IMR-90 (cell line): ENCODE results near the gene PEX11A. TPM values are rescaled to one million over a fixed set of nuclear protein-coding genes. Genes with fewer than 3 reads are reported as not detected.

Experiments
- ATAC-seq: fragments of 200-7000 bp; cut with Tn5 transposase; 2 replicates; pipeline ENCODE4 v1.9.1; 2020; ENCODE audit warnings: low read depth, mild to moderate bottlenecking, moderate library complexity
- BruUV-seq: library from RNA; stranded (reverse); fragments of 400-500 nt; replicated peaks from 2 replicates; lab custom pipeline; 2021; lab: Mats Ljungman, UMichigan
- CTCF ChIA-PET: fragments of 300-600 bp; formaldehyde crosslinking; extraction: SDS; loops from one replicate; lab custom pipeline; 2021; ENCODE audit warnings: antibody characterized with exemption; lab: Yijun Ruan, JAX
- POLR2A ChIA-PET: fragments of 300-600 bp; sonication (Branson Sonifier 250); formaldehyde crosslinking; loops from one replicate; lab custom pipeline; 2022; ENCODE audit warnings: antibody characterized with exemption; ENCODE audit not compliant: unreplicated experiment; lab: Charles Lee
- DNase-seq: peaks from one replicate; pipeline ENCODE4 v3.0.0; 2013
- H2AFZ ChIP-seq: replicated peaks from 2 replicates; pipeline ENCODE3; 2013; ENCODE audit warnings: low read length, mild to moderate bottlenecking; ENCODE audit not compliant: poor library complexity
- H2AK5ac ChIP-seq: 2 replicates; pipeline ENCODE4 v1.6.1; 2013; ENCODE audit warnings: low read depth, low read length, inconsistent platforms
- H2AK9ac ChIP-seq: replicated peaks from 2 replicates; pipeline ENCODE3; 2013; ENCODE audit warnings: mild to moderate bottlenecking, low read depth, low read length, moderate library complexity; ENCODE audit not compliant: poor library complexity
- H2BK120ac ChIP-seq: 2 replicates; pipeline ENCODE4 v1.6.1; 2013; ENCODE audit warnings: low read depth, low read length, inconsistent platforms
- H2BK15ac ChIP-seq: 3 replicates; pipeline ENCODE4 v1.6.1; 2013; ENCODE audit warnings: low read depth, low read length, inconsistent platforms
- H2BK20ac ChIP-seq: 2 replicates; pipeline ENCODE4 v1.6.1; 2013; ENCODE audit warnings: low read depth, mild to moderate bottlenecking, inconsistent platforms, low read length, moderate library complexity
- H2BK5ac ChIP-seq: 2 replicates; pipeline ENCODE4 v1.6.1; 2013; ENCODE audit warnings: mild to moderate bottlenecking, low read depth, low read length, inconsistent platforms; ENCODE audit not compliant: poor library complexity, severe bottlenecking
- H3K14ac ChIP-seq: replicated peaks from 2 replicates; pipeline ENCODE4 v1.6.1; 2013; ENCODE audit warnings: low read depth, low read length, inconsistent platforms
- H3K18ac ChIP-seq: 2 replicates; pipeline ENCODE4 v1.6.1; 2013; ENCODE audit warnings: low read depth, low read length, control low read depth
- H3K23ac ChIP-seq: 2 replicates; pipeline ENCODE4 v1.6.1; 2013; ENCODE audit warnings: low read depth, low read length, inconsistent platforms
- H3K27ac ChIP-seq: 2 replicates; pipeline ENCODE4 v1.5.1; 2013; ENCODE audit warnings: mild to moderate bottlenecking, control low read depth, low read length; ENCODE audit not compliant: insufficient read depth
- H3K27me3 ChIP-seq: 2 replicates; pipeline ENCODE4 v1.6.1; 2013; ENCODE audit warnings: low read length; ENCODE audit not compliant: control insufficient read depth, insufficient read depth
- H3K36me3 ChIP-seq: 2 replicates; pipeline ENCODE4 v1.6.1; 2013; ENCODE audit warnings: low read length, mixed read lengths; ENCODE audit not compliant: control insufficient read depth, insufficient read depth
- H3K4ac ChIP-seq: 2 replicates; pipeline ENCODE4 v1.6.1; 2013; ENCODE audit warnings: low read depth, low read length, inconsistent platforms
- H3K4me1 ChIP-seq: 2 replicates; pipeline ENCODE4 v1.6.1; 2013; ENCODE audit warnings: low read length, mixed read lengths; ENCODE audit not compliant: control insufficient read depth, insufficient read depth
- H3K4me2 ChIP-seq: 2 replicates; pipeline ENCODE4 v1.6.1; 2013; ENCODE audit warnings: low read depth, mild to moderate bottlenecking, control low read depth, low read length, moderate library complexity
- H3K4me3 ChIP-seq: 2 replicates; pipeline ENCODE4 v1.5.1; 2013; ENCODE audit warnings: low read depth, mild to moderate bottlenecking, control low read depth, low read length, moderate library complexity; ENCODE audit not compliant: insufficient read depth
- H3K56ac ChIP-seq: 2 replicates; pipeline ENCODE4 v1.6.1; 2013; ENCODE audit warnings: low read length, inconsistent platforms; ENCODE audit not compliant: insufficient read depth; ENCODE audit errors: extremely low read depth
- H3K79me1 ChIP-seq, 2 experiments: 2 replicates each; pipeline ENCODE4 v1.6.1; 2013; ENCODE audit warnings: low read length in 2 of 2, inconsistent platforms in 1 of 2, low read depth in 1 of 2
- H3K9ac ChIP-seq: 2 replicates; pipeline ENCODE4 v1.6.1; 2013; ENCODE audit warnings: low read depth, low read length, control low read depth
- H3K9me1 ChIP-seq: 2 replicates; pipeline ENCODE4 v1.6.1; 2013; ENCODE audit warnings: low read length, inconsistent platforms; ENCODE audit not compliant: insufficient read depth
- H3K9me3 ChIP-seq: 2 replicates; pipeline ENCODE4 v1.6.1; 2013; ENCODE audit warnings: low read length; ENCODE audit not compliant: control insufficient read depth, insufficient read depth
- H4K20me1 ChIP-seq: 2 replicates; pipeline ENCODE4 v1.6.1; 2013; ENCODE audit warnings: low read length, inconsistent platforms; ENCODE audit not compliant: insufficient read depth
- H4K5ac ChIP-seq: 2 replicates; pipeline ENCODE4 v1.6.1; 2013; ENCODE audit warnings: mild to moderate bottlenecking, low read depth, low read length, control low read depth
- H4K8ac ChIP-seq, 2 experiments: 2 replicates each; pipeline ENCODE4 v1.6.1; 2013; ENCODE audit warnings: low read depth in 2 of 2, low read length in 2 of 2, control low read depth in 1 of 2, inconsistent platforms in 1 of 2
- H4K91ac ChIP-seq: 2 replicates; pipeline ENCODE4 v1.6.1; 2013; ENCODE audit warnings: low read depth, low read length, inconsistent platforms; ENCODE audit not compliant: insufficient read depth
- BHLHE40 ChIP-seq: fragments of 150-350 bp; IDR thresholded peaks from 2 replicates; pipeline ENCODE4 v1.6.1; 2016; ENCODE audit warnings: mild to moderate bottlenecking, low read depth, low read length
- CEBPB ChIP-seq: IDR thresholded peaks from 2 replicates; pipeline ENCODE4 v1.6.1; 2012; ENCODE audit warnings: low read depth, low read length, improper control_type of control experiment
- CTCF ChIP-seq: conservative IDR thresholded peaks from 2 replicates; pipeline ENCODE4 v1.5.1; 2012; ENCODE audit warnings: mild to moderate bottlenecking, low read depth, low read length, improper control_type of control experiment
- ELK1 ChIP-seq: fragments of 150-350 bp; IDR thresholded peaks from 2 replicates; pipeline ENCODE4 v1.6.1; 2016; ENCODE audit warnings: low read depth, mild to moderate bottlenecking, low read length, moderate library complexity, borderline replicate concordance
- FOS ChIP-seq: fragments of 150-350 bp; IDR thresholded peaks from 2 replicates; pipeline ENCODE4 v1.6.1; 2016; ENCODE audit warnings: low read depth, low read length
- MAFK ChIP-seq: IDR thresholded peaks from 2 replicates; pipeline ENCODE4 v1.6.1; 2012; ENCODE audit warnings: low read depth, low read length, improper control_type of control experiment
- MAZ ChIP-seq: IDR thresholded peaks from 2 replicates; pipeline ENCODE4 v1.6.1; 2012; ENCODE audit warnings: low read depth, mild to moderate bottlenecking, low read length, improper control_type of control experiment, moderate library complexity, borderline replicate concordance
- MXI1 ChIP-seq: IDR thresholded peaks from 2 replicates; pipeline ENCODE4 v1.6.1; 2012; ENCODE audit warnings: low read depth, mild to moderate bottlenecking, low read length, moderate library complexity, borderline replicate concordance
- NFE2L2 ChIP-seq: fragments of 150-350 bp; IDR thresholded peaks from 2 replicates; pipeline ENCODE4 v1.6.1; 2016; ENCODE audit warnings: low read depth, mild to moderate bottlenecking, low read length
- POLR2A ChIP-seq: IDR thresholded peaks from 2 replicates; pipeline ENCODE4 v1.6.1; 2012; ENCODE audit warnings: mild to moderate bottlenecking, low read depth, low read length
- RAD21 ChIP-seq: IDR thresholded peaks from 2 replicates; pipeline ENCODE4 v1.6.1; 2012; ENCODE audit warnings: low read length, improper control_type of control experiment
- RCOR1 ChIP-seq: IDR thresholded peaks from 2 replicates; pipeline ENCODE4 v1.6.1; 2012; ENCODE audit warnings: mild to moderate bottlenecking, low read length, improper control_type of control experiment; ENCODE audit not compliant: insufficient replicate concordance
- RFX5 ChIP-seq: IDR thresholded peaks from 2 replicates; pipeline ENCODE4 v1.8.0; 2012; ENCODE audit warnings: low read depth, mild to moderate bottlenecking, low read length, moderate library complexity
- SMC3 ChIP-seq: fragments of 150-350 bp; IDR thresholded peaks from 2 replicates; pipeline ENCODE4 v1.6.1; 2016; ENCODE audit warnings: low read depth, mild to moderate bottlenecking, antibody characterized with exemption, low read length, moderate library complexity
- USF2 ChIP-seq: fragments of 150-350 bp; IDR thresholded peaks from 2 replicates; pipeline ENCODE4 v1.6.1; 2017; ENCODE audit warnings: mild to moderate bottlenecking, antibody characterized with exemption, low read length, low read depth
- WGBS, 2 experiments: methylation state at CpG; one replicate each; pipeline versions ENCODE4 v1.1.5 to v1.1.7; 2013; ENCODE audit warnings: missing lambda C conversion rate in 2 of 2; ENCODE audit not compliant: insufficient read length in 1 of 2; ENCODE audit errors: extremely low coverage in 2 of 2; 5-methylcytosine and 5-hydroxymethylcytosine counted together
- dilution Hi-C: fragments of 300-500 bp; cut with HindIII; formaldehyde crosslinking; loops from one replicate; pipeline ENCODE4 v1.14.3; 2018; ENCODE audit warnings: low sequenced_read_pairs; ENCODE audit not compliant: unreplicated experiment
- in situ Hi-C: fragments of 300-500 bp; cut with MboI; formaldehyde crosslinking; loops from 3 replicates; pipeline ENCODE4 v1.14.3; 2019; ENCODE audit warnings: low sequenced_read_pairs, inconsistent platforms, mixed read lengths
- intact Hi-C: fragments of 100-400 bp; cut with micrococcal nuclease; formaldehyde crosslinking; loops from 2 replicates; pipeline ENCODE4 v1.10.0; 2022
- polyA plus RNA-seq, 3 experiments: library from polyadenylated mRNA; depleted of rRNA; stranded (reverse); fragments of >200 nt; gene quantifications; 2 replicates each; pipeline ENCODE4 v1.2.3, GENCODE V29; 2012; ENCODE audit warnings: low replicate concordance in 1 of 3
- total RNA-seq: library from RNA; depleted of rRNA; stranded (reverse); fragments of >200 nt; gene quantifications from 2 replicates; pipeline ENCODE4 v1.2.3, GENCODE V29; 2012

PEX11A gene
- total and polyA plus RNA-seq, 2 of the 4 experiments (the other 2 are of a cell fraction) = 4.2 to 10.2 TPM

- no peaks in the 10 kb centered on the region for H3K9me1 ChIP-seq
- ChIA-PET POLR2A (no interaction called here), CTCF (no interaction called here)
- H3K27ac ChIP-seq = no peak overlapping the region
- no TSS peak for BruUV-seq
- dilution Hi-C loops = no loop called here
- H3K9me3 ChIP-seq = no peaks in the 10 kb centered on the region
- H4K91ac ChIP-seq = no peak overlapping the region
- no peak overlapping the region for H2BK15ac ChIP-seq
- intact Hi-C loops = no loop called here
- no peak overlapping the region for H3K18ac ChIP-seq
- no peak overlapping the region for H2AK9ac ChIP-seq
- ATAC-seq (no peak), DNase-seq (no peak)
- no peaks in the 10 kb centered on the region for H3K4me1 ChIP-seq
- no peak overlapping the region for H4K8ac ChIP-seq
- H3K14ac ChIP-seq = no peak overlapping the region
- H3K56ac ChIP-seq = no peak overlapping the region
- no peak overlapping the region for H2AK5ac ChIP-seq
- 100% methylated on average over 7 of the region's 18 CpGs; no CpG with 5 or more reads in 1 of the 2 experiments for WGBS, 2 experiments
- no peak overlapping the region for H3K4me3 ChIP-seq
- H2AFZ ChIP-seq = no peak overlapping the region
- no peak overlapping the region for H2BK20ac ChIP-seq
- no peak overlapping the region for H2BK5ac ChIP-seq
- H3K23ac ChIP-seq = no peak overlapping the region
- H2BK120ac ChIP-seq = no peak overlapping the region
- no peaks in the 10 kb centered on the region; the same call in 1 of the 2 replicates for H4K20me1 ChIP-seq
- no peaks in the 10 kb centered on the region for H3K27me3 ChIP-seq
- no peak overlapping the region for H4K5ac ChIP-seq
- peaks cover 56% of the 10 kb centered on the region for H3K36me3 ChIP-seq
- H3K4ac ChIP-seq = no peak overlapping the region
- in situ Hi-C loops = no loop called here
- no peak overlapping the region for H3K9ac ChIP-seq
- peaks cover 0 to 3% of the 10 kb centered on the region in 2 experiments; a peak in 1 of 4 replicates for H3K79me1 ChIP-seq
- H3K4me2 ChIP-seq = no peak overlapping the region
- TF ChIP-seq NFE2L2 (no peak), POLR2A (no peak), CEBPB (no peak), MAZ (no peak), MAFK (no peak), FOS (no peak), USF2 (no peak), MXI1 (no peak), RCOR1 (no peak), ELK1 (no peak), CTCF (no peak), RAD21 (no peak), RFX5 (no peak), SMC3 (no peak), BHLHE40 (no peak)
Observed at GRCh38 chr15:89632563-89633430, 57.8 kb downstream of the PEX11A start.
